Astrocyte (in vitro differentiated cells and primary cell): ENCODE results near the gene MPO.

Source experiments
- EZH2 ChIP-seq: IDR thresholded peaks from 2 replicates; pipeline ENCODE4 v1.6.1; 2012; ENCODE audit warnings: mild to moderate bottlenecking, low read length, inconsistent platforms; ENCODE audit not compliant: insufficient read depth
- TF ChIP-seq, protein P1 (sequence below): IDR thresholded peaks from 2 replicates; pipeline ENCODE4 v1.5.1; 2011; ENCODE audit warnings: low read depth, mild to moderate bottlenecking, inconsistent platforms, low read length, moderate library complexity; ENCODE audit not compliant: insufficient read depth

- TF ChIP-seq, protein P1, sequence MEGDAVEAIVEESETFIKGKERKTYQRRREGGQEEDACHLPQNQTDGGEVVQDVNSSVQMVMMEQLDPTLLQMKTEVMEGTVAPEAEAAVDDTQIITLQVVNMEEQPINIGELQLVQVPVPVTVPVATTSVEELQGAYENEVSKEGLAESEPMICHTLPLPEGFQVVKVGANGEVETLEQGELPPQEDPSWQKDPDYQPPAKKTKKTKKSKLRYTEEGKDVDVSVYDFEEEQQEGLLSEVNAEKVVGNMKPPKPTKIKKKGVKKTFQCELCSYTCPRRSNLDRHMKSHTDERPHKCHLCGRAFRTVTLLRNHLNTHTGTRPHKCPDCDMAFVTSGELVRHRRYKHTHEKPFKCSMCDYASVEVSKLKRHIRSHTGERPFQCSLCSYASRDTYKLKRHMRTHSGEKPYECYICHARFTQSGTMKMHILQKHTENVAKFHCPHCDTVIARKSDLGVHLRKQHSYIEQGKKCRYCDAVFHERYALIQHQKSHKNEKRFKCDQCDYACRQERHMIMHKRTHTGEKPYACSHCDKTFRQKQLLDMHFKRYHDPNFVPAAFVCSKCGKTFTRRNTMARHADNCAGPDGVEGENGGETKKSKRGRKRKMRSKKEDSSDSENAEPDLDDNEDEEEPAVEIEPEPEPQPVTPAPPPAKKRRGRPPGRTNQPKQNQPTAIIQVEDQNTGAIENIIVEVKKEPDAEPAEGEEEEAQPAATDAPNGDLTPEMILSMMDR, result no peak
- no peak for TF ChIP-seq EZH2
These were observed 11.8 kb downstream of the MPO start for GRCh38 chr17:58268774-58269556.
